NCI-H82 treated with DMSO at 0.1 percent for 48 hours (cell line): ENCODE data around the gene TPK1.
"Not testable (repeated sequence)": the region's sequence is repeated elsewhere in the genome, so short reads cannot be mapped to it uniquely, and the experiment has no call there.

Experiments
- DNase-seq: peaks from one replicate; lab custom pipeline; 2025; ENCODE audit not compliant: unreplicated experiment; lab: John Stamatoyannopoulos, UW

Gene TPK1

GRCh38 chr7:144777889-144778288 lies 58.0 kb downstream of the TPK1 start:
- not testable (repeated sequence) for DNase-seq

DNA sequence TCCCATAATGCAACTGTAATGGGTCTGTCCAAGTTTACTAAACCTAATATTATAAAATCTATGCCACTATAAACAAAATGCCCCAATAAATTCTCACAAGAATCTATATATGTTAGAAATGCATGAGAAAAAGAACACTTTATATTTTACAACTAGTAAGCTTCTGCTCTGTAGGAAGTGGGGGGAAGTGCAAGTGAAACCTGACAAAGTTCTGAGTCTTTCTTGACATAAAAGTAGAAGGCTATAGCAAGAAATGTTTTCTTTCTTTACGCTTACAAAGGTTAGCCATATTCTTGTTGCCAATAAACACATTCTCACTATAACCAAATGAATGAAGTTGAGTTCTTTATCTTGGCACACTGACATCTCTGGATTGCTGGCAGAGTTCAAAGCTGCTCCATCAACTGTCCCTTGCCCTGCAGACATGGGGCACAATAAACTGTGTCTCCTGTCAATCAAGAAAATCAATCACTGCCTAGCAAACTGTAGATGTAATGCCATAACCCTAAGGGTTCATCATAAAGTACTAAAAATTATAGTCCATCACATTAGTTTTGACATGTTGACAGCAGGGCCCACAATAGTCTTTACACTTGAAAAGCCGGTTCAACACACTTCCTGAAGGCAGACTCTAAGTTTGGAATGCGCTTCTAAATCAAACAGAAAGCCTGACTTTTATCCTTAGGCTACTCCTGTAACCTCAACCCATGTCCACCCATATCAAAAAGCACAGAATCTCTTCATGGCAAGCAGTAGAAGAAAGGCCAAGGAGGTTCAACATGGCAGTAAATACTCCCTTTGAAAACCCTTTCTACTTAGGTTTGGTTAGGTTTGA lies 58.6 kb downstream of the TPK1 start:
- no peak for DNase-seq

DNA sequence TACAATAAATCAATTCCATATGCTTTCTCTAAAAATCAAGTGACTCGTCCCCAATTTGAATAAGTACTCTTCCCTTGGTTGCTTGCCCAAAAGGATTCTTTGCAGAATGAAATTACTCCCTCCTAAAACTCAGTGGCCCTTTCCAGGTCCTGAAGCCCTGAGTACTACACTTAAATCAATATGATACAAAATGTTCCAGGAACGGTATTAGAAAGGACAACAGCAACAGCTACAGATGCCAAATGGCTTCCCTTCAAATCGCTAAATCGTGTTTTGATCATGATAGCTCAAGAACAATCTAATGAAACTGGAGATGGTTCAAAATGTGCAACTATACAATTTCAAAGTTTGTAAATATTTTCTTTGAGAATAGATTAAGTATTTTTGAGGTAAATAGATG lies 59.4 kb downstream of the TPK1 start:
- no peak for DNase-seq

DNA sequence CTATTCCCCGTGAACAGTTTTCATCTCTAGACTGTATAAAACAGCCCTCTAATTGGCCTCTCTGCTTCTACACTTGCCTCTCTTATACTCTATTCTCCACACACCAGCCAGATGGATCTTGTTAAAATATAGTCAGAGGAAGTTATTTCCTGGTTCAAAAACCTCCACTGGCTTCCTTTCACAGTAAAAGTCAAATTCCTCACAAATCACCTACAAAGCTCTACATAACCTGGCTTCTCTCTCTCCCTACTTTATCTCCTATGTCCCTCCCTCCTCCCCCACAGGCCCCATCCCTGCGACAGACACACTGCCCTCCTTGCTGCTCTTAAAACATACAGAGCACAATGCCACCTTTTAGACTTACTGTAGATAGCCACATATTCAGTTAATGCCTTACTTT lies 60.1 kb downstream of the TPK1 start:
- no peak for DNase-seq

DNA sequence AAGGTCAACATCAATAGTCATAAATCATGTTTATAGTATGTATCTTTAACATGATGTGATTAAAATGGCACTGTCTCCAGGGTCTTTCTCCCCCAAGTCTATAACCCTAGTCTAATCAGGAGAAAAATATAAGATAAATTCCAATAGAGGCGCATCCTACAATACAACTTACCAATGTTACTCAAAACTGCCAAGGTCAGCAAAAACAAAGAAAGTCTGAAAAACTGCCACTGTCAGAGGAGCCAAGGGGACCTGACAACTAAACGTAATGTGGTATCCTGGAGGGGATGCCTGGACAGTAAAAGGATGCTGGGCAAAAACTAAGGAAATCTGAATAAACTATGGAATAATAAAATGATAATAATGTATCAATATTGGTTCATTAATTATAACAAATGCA lies 63.9 kb downstream of the TPK1 start:
- DNase-seq: no peak

DNA sequence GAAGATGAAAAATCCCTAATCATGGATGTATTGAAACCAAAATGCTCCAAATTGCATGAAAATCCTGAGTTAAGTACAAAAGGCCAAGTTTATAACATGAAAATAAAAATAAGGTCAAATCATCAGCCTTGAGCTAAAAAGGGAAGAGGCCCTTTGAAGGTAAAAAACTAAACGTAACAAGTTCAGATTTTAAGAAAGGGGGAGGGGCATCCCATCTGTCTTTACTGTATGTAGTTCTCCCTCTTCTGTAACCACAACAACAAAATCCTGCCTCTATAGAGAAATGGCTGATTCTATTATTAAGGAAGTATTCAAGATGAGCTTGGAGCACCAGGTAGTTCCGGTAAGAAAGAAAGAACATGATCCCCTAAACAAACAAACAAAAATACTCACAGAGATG lies 64.7 kb downstream of the TPK1 start:
- DNase-seq: peak; percentile 47

DNA sequence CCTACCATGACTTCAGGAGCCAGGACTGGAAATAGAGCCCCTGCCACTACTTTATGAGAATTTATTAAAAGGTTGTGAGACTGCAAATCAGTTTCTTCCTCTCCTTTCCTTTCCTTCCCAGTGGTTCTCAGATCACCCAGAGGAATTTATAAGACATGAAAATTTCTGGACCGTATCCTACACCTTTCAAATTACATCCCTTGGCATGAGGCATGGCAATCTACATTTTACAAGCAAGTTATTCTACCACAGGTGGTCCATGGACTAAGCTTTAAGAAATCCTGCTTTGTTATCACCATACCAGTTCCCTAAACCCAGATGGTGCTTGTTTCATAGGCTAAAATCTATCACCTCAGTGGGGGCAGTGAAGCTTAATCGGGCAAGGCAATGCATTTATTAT lies 66.5 kb downstream of the TPK1 start:
- DNase-seq: peak; percentile 88

- no peak for DNase-seq
These were observed 67.2 kb downstream of the TPK1 start for GRCh38 chr7:144768633-144769032.

DNA sequence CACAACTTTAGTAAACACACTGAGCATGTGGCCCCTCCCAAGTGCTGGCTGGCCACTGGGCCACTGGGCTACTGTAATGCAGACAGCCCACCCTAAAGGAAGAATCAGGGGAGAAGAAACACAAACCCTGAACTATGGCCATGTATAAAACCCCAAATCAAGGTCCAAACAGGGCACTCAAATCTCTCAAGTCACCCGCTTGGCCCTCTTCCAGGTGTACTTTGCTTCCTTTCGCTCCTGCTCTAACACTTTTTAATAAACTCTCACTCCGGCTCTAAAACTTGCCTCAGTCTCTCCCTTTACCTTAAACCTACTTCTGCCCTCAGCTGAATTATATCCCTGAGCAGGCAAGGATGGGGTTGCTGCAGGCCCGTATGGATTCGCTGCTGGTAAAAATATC lies 72.6 kb downstream of the TPK1 start:
- no peak for DNase-seq

- no peak for DNase-seq
These were observed 73.0 kb downstream of the TPK1 start for GRCh38 chr7:144762853-144763252.

GRCh38 chr7:144761493-144761892 lies 74.4 kb downstream of the TPK1 start:
- DNase-seq: peak; percentile 78

- no peak for DNase-seq
These were observed 76.2 kb downstream of the TPK1 start for GRCh38 chr7:144759653-144760052.

GRCh38 chr7:144747936-144748335 lies 87.9 kb downstream of the TPK1 start:
- no peak for DNase-seq

GRCh38 chr7:144738708-144739314 lies 97.0 kb downstream of the TPK1 start:
- peak; percentile 7 for DNase-seq

DNA sequence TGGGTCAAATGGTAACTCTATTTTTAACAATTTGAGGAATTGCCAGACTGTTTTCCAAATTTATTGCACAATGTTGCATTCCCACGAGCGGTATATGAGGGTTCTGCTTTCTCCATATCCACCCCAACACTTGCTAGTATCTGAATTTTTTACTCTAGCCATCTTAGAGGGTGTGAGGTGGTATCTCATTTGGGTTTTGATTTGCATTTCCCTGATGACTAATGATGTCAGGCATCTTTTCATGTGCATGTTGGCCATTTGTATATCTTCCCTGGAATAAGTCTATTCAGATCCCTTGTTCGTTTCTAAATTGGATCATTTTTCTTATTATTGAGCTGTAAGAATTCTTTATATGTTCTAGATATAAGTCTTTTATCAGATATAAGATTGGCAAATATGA lies 97.7 kb downstream of the TPK1 start:
- no peak for DNase-seq

DNA sequence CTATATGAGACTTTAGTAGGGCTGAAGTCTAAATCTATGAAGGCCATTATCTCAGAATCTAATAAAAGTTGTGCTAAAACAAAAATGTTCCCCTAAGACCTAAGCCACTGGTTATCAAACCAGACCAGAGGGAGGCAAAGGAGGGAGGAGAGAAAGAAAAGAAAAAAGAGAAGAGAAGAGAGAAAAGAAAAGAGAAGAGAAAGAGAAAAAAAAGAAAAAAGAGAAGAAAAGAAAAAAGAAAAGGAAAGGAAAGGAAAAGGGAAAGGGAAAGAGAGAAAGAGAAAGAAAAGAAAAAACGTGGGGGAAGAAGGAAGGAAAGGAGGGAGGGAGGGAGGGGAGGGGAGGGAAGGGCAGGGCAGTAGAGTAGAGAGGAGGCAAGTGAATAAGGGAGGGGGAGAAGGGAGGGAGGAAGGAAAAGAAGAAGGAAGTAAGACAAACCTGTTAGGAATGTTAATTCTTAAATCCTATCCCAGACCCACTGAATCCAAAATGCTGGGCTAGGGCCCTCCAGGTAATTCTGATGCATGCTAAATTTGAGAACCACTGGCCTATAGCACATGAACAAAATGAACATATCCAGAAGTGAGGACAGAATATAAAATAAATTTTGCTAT lies 98.9 kb downstream of the TPK1 start:
- no peak for DNase-seq

- peak; percentile 78 for DNase-seq
These were observed 100.2 kb downstream of the TPK1 start for GRCh38 chr7:144735505-144736276.

DNA sequence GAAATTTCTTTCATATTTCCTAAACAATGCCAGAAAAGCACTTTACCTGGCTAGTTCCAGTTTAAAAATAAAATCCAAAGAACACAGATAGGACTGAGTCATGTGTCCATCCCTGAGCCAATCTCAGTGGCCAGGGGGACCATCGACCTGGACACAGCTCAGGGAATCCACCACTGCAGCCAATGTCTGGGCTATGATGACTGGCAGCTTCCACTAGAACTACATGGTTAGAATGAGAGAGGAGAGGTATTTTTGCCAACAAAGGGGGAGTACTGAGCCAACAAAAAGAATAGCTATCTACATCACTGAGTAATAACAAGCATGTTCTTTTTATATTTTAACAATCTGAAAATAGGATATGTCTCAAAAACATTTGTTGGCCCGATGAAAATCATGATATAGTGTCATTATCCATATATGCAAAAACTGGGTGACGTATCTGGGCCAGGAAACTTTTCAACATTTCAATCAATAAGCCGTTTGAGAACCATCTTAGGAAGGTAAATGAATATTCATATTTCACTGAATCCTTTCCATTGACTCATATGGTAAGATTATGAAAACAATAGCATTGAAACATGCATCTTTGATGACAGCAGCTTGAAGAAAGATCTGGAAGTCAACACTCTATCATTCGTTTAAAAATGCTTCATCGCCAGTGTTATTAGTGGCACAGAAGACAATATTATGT lies 104.0 kb downstream of the TPK1 start:
- DNase-seq: no peak

DNA sequence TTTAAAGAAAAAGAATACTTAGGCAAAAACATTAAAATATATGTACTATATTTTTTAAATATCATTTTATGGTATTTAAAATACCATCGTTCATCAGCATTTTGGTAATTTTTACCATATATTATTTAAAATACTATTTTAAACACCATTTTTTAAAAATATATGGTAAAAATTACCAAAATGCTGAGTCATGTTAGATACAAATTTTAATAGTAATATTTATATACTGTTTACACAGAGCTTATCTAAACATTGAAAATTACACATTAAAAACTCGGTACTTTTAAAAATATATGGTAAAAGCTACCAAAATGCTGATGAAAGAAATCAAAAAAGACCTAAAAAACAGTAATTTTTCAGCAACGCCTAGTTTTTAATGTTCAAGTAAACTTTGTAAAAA lies 105.6 kb downstream of the TPK1 start:
- no peak for DNase-seq

DNA sequence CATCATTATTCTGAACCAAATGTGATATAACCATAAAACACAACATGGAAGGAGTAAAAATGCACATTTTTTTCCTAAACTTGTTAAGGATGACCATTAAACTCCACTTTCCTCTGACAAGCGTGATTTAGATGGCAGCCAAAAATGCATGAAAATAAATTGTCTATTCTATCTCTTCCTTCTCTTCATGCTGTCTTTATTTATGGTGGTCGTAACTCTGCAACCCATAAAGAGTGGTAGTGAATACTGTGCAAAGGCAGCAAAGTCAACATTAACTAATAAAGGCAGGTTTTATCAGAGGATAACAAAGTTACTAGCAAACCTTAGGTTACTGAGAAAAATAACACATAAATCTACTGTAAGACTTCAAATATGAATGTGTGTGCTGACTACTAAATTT lies 106.6 kb downstream of the TPK1 start:
- DNase-seq: no peak

GRCh38 chr7:144728551-144728950 lies 107.3 kb downstream of the TPK1 start:
- DNase-seq: no peak
